Osteoblast (primary cell): ENCODE data around the gene PPP2R3A. TPM values are rescaled to one million over a fixed set of nuclear protein-coding genes. Genes with fewer than 3 reads are reported as not detected.

ENCODE experiments used
- DNase-seq: peaks from one replicate; pipeline ENCODE4 v3.0.0; 2011; ENCODE audit warnings: low spot score, mixed read lengths; ENCODE audit not compliant: insufficient read length; ENCODE audit errors: missing footprints
- H2AFZ ChIP-seq: 2 replicates; pipeline ENCODE4 v1.6.0; 2011; ENCODE audit warnings: mild to moderate bottlenecking, low read length
- H3K27ac ChIP-seq: 2 replicates; pipeline ENCODE4 v1.5.1; 2011; ENCODE audit warnings: mild to moderate bottlenecking, low read depth, low read length, moderate library complexity
- H3K27me3 ChIP-seq: 2 replicates; pipeline ENCODE4 v1.6.0; 2012; ENCODE audit warnings: mild to moderate bottlenecking, control low read depth, inconsistent platforms, low read length, moderate library complexity; ENCODE audit not compliant: insufficient read depth
- H3K36me3 ChIP-seq: 2 replicates; pipeline ENCODE4 v1.5.1; 2011; ENCODE audit warnings: mild to moderate bottlenecking, low read length, control low read depth, moderate library complexity; ENCODE audit not compliant: insufficient read depth
- H3K4me1 ChIP-seq: 2 replicates; pipeline ENCODE4 v1.5.1; 2011; ENCODE audit warnings: mild to moderate bottlenecking, low read length, control low read depth, moderate library complexity; ENCODE audit not compliant: insufficient read depth
- H3K4me2 ChIP-seq: 2 replicates; pipeline ENCODE4 v1.6.0; 2011; ENCODE audit warnings: mild to moderate bottlenecking, low read length; ENCODE audit not compliant: insufficient read depth
- H3K4me3 ChIP-seq: fragments of 200-600 bp; sonication (generic); 3 replicates; pipeline ENCODE4 v1.5.1; 2012; ENCODE audit warnings: mild to moderate bottlenecking, low read length, inconsistent platforms; ENCODE audit not compliant: insufficient read depth
- H3K79me2 ChIP-seq: 2 replicates; pipeline ENCODE4 v1.6.0; 2012; ENCODE audit warnings: mild to moderate bottlenecking, low read length, control low read depth, inconsistent platforms; ENCODE audit not compliant: insufficient read depth
- H3K9me3 ChIP-seq: 2 replicates; pipeline ENCODE4 v1.5.1; 2011; ENCODE audit warnings: low read depth, low read length, control low read depth
- H4K20me1 ChIP-seq: 2 replicates; pipeline ENCODE4 v1.6.0; 2012; ENCODE audit warnings: mild to moderate bottlenecking, low read length, control low read depth; ENCODE audit not compliant: insufficient read depth
- CTCF ChIP-seq: IDR thresholded peaks from 2 replicates; pipeline ENCODE4 v1.5.1; 2011; ENCODE audit warnings: mild to moderate bottlenecking, low read depth, low read length, moderate library complexity; ENCODE audit errors: extremely low read depth
- total RNA-seq: library from RNA; depleted of rRNA; stranded (reverse); fragments of >200 nt; gene quantifications from 2 replicates; pipeline ENCODE4 v1.2.3, GENCODE V29; 2012

The PPP2R3A gene
- total RNA-seq, 1 donor: 23.9 TPM

- Histone ChIP-seq H2AFZ (no peak overlapping the region), H4K20me1 (no peaks in the 10 kb centered on the region), H3K4me2 (no peak overlapping the region), H3K36me3 (no peaks in the 10 kb centered on the region), H3K9me3 (no peaks in the 10 kb centered on the region), H3K27me3 (no peaks in the 10 kb centered on the region), H3K27ac (no peak overlapping the region), H3K4me3 (no peak overlapping the region), H3K4me1 (no peaks in the 10 kb centered on the region), H3K79me2 (no peaks in the 10 kb centered on the region)
- DNase-seq: no peak
- TF ChIP-seq CTCF: no peak
Observed at GRCh38 chr3:135917927-135918597, 47.5 kb upstream of the PPP2R3A start.

- H3K4me1 ChIP-seq: no peaks in the 10 kb centered on the region
- H3K27ac ChIP-seq: no peak overlapping the region
- H3K4me3 ChIP-seq: no peak overlapping the region
- no peaks in the 10 kb centered on the region for H4K20me1 ChIP-seq
- H3K27me3 ChIP-seq: no peaks in the 10 kb centered on the region
- H3K4me2 ChIP-seq: no peak overlapping the region
- no peak for DNase-seq
- peak overlapping the region; percentile 13 for H2AFZ ChIP-seq
- TF ChIP-seq CTCF: peak; percentile 67
- no peaks in the 10 kb centered on the region for H3K9me3 ChIP-seq
- no peaks in the 10 kb centered on the region for H3K36me3 ChIP-seq
- no peaks in the 10 kb centered on the region for H3K79me2 ChIP-seq
Observed at GRCh38 chr3:135918600-135918999, 46.9 kb upstream of the PPP2R3A start.

GRCh38 chr3:135920275-135920674, 45.3 kb upstream of the PPP2R3A start:
- Histone ChIP-seq H3K4me2 (no peak overlapping the region), H3K4me3 (no peak overlapping the region), H4K20me1 (no peaks in the 10 kb centered on the region), H3K9me3 (no peaks in the 10 kb centered on the region), H3K27ac (no peak overlapping the region), H2AFZ (no peak overlapping the region), H3K79me2 (no peaks in the 10 kb centered on the region), H3K36me3 (no peaks in the 10 kb centered on the region), H3K27me3 (no peaks in the 10 kb centered on the region), H3K4me1 (no peaks in the 10 kb centered on the region)
- TF ChIP-seq CTCF: no peak
- no peak for DNase-seq

- no peaks in the 10 kb centered on the region for H3K27me3 ChIP-seq
- H2AFZ ChIP-seq: no peak overlapping the region
- no peak for DNase-seq
- no peak overlapping the region for H3K4me3 ChIP-seq
- no peak for TF ChIP-seq CTCF
- no peaks in the 10 kb centered on the region for H4K20me1 ChIP-seq
- H3K4me2 ChIP-seq: no peak overlapping the region
- H3K79me2 ChIP-seq: no peaks in the 10 kb centered on the region
- H3K27ac ChIP-seq: no peak overlapping the region
- H3K36me3 ChIP-seq: no peaks in the 10 kb centered on the region
- no peaks in the 10 kb centered on the region for H3K9me3 ChIP-seq
- peaks cover 5% of the 10 kb centered on the region for H3K4me1 ChIP-seq
Observed at GRCh38 chr3:135922903-135923250, 42.7 kb upstream of the PPP2R3A start.
